ENCODE results near the gene DNAH3.
"Not testable (repeated sequence)": the region's sequence is repeated elsewhere in the genome, so short reads cannot be mapped to it uniquely, and the experiment has no call there.

Gene DNAH3

DNA sequence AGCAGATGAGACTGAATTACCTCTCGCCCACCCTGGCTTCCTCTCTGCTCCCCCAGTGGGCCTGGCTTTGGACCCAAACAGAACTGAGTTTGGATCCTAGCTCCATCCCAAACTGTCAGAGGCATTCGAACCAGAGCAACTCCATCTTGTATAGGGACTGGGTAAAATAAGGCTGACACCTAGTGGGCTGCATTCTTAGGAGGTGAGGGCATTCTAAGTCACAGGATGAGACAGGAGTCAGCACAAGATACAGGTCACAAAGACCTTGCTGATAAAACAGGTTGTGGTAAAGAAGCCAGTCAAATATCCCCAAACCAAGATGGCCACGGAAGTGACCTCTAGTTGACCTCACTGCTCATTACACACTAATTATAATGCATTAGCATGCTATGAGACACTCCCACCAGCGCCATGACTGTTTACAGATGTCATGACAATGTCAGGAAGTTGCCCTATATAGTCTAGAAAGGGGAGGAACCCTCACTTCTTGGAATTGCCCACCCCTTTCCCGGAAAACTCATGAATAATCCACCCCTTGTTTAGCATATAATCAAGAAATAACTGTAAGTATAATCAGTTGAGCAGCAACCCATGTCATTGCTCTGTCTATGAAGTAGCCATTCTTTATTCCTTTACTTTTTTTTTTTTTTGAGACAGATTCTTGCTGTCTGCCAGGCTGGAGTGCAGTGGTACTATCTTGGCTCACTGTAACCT, 205.6 kb downstream of the DNAH3 start:
- peak; percentile 32 to 64 (median 52) for DNase-seq (ENCODE audit: low read depth in 2 of 3, low spot score in 1 of 3)

DNA sequence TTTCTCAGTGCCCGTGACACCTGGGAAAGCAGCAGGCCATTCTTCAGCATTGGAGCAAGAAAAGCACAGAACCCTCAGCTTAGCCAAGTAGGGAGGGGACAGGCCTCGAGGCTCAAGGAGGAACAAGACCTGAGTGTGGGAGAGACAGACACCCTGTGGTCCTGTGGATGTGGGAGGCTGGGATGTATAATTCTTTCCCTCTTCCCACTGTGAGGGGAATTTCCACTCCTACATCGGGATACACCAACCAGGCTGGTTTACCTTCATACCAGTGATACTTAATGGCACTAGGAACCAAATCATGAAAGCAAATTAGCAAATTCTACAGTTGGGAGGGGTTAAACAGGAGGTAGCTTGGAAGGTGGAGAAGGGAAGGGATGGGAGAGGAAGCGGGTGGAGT, 208.4 kb downstream of the DNAH3 start:
- DNase-seq (ENCODE audit: low read depth in 2 of 3, low spot score in 1 of 3) = no peak

GRCh38 chr16:20941636-20941926, 209.1 kb downstream of the DNAH3 start:
- no peak for DNase-seq (ENCODE audit: low read depth in 2 of 3, low spot score in 1 of 3)

DNA sequence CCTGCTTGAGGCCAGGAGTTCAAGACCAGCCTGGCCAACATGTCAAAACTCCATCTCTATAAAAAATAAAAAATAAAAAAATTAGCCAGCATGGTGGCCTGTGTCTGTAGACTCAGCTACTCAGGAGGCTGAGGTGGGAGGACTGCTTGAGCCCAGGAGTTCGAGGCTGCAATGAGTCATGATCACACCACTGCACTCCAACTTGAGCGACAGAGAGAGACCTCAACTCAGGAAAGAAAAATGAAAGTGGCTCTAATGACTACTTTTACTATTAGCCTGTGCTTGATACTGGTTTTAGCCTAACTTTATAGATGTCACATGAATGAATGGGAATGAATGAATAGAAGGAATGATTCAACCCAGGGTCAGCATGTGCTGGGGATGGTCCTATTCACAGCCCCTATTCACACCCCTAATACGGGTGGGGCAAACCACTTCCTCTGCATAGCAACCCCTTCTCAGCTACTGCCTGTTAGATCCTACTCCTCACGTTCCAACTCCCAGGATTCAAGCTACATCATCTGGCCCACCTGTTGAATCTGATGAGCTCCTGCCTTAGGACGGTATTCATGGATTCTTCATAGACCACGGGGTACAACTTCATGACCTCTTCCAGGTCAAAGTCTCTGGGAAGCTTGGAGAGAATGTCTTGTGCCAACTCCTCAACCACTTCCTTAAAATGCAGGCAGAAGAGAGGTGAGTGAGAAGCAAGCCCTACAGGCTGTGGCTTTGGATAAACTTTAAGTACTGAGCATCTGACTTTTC, 209.6 kb downstream of the DNAH3 start:
- no peak for DNase-seq (ENCODE audit: low read depth in 2 of 3, low spot score in 1 of 3)

GRCh38 chr16:20939611-20940010, 211.0 kb downstream of the DNAH3 start:
- DNase-seq (ENCODE audit: low read depth in 2 of 3, low spot score in 1 of 3) = no peak

GRCh38 chr16:20938426-20938825, 212.2 kb downstream of the DNAH3 start:
- DNase-seq (ENCODE audit: low read depth in 2 of 3, low spot score in 1 of 3) = no peak

- no peak for DNase-seq (ENCODE audit: low read depth in 2 of 3, low spot score in 1 of 3)
These were observed 212.9 kb downstream of the DNAH3 start for GRCh38 chr16:20937736-20938135.

DNA sequence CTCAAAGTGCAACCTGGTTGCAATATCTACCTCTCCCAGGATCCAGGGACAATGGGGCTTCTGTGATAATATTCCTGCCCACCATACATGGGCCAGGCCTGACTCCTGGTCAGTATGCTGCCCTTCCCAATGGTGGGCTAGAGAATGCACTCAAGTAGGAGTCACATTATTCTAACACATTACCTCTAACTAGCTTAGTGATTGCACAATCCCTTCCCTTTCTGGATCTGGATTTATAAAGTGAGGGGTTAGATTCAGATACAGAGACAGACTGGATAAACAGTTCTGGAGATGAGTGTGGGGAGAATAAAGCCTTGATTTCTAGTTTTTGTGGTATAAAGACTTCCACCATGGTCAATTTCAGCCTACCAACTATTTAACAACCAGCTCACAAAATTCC, 217.1 kb downstream of the DNAH3 start:
- DNase-seq (ENCODE audit: low read depth in 2 of 3, low spot score in 1 of 3) = no peak

GRCh38 chr16:20931066-20931600, 219.5 kb downstream of the DNAH3 start:
- DNase-seq (ENCODE audit: low read depth in 2 of 3, low spot score in 1 of 3) = no peak

- no peak for DNase-seq (ENCODE audit: low read depth in 2 of 3, low spot score in 1 of 3)
These were observed 220.3 kb downstream of the DNAH3 start for GRCh38 chr16:20930365-20930690.

- DNase-seq (ENCODE audit: low read depth in 2 of 3, low spot score in 1 of 3) = not testable (repeated sequence)
These were observed 220.8 kb downstream of the DNAH3 start for GRCh38 chr16:20929676-20930364.

- DNase-seq (ENCODE audit: low read depth in 2 of 3, low spot score in 1 of 3) = no peak
These were observed 221.8 kb downstream of the DNAH3 start for GRCh38 chr16:20928774-20929411.

DNA sequence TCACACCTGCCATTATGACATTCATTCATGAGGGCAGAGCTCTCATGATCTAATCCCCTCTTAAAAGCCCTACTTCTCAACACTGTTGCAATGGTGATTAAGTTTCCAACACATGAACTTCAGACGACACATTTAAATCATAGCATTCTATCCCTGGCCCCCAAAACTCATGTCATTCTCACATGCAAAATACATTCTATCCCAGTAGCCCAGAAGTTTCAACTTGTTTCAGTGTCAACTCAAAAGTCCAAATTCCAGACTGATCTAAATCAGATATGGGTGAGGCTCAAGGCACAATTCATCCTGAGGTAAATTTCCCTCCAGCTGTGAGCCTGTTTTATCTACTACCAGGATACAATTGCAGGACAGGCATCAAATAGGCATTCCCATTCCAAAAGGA, 224.9 kb downstream of the DNAH3 start:
- no peak for DNase-seq (ENCODE audit: low read depth in 2 of 3, low spot score in 1 of 3)

- no peak for DNase-seq (ENCODE audit: low read depth in 2 of 3, low spot score in 1 of 3)
These were observed 226.8 kb downstream of the DNAH3 start for GRCh38 chr16:20923876-20924275.

- DNase-seq (ENCODE audit: low read depth in 2 of 3, low spot score in 1 of 3) = no peak
These were observed 229.8 kb downstream of the DNAH3 start for GRCh38 chr16:20920799-20921198.

DNA sequence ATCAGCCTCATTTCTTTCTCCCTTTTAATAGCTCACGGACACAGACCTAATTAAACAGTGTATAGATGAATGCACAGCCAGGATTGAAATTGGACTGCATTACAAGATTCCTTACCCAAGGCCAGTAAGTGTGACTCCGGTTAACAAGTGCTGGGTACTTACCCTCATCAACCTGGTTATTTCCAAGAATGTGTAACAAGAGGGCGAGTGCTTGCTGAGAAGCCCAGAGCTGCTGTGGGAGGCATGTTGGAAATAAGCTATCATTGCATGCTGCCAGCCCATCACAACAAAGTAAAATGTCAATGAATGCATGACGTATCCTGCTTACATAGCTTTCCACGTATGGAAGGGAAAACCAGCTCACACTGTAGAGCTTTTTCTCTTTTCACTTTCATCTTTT, 230.6 kb downstream of the DNAH3 start:
- no peak for DNase-seq (ENCODE audit: low read depth in 2 of 3, low spot score in 1 of 3)

- no peak for DNase-seq (ENCODE audit: low read depth in 2 of 3, low spot score in 1 of 3)
These were observed 232.0 kb downstream of the DNAH3 start for GRCh38 chr16:20918486-20919239.

GRCh38 chr16:20916942-20917341, 233.7 kb downstream of the DNAH3 start:
- no peak for DNase-seq (ENCODE audit: low read depth in 2 of 3, low spot score in 1 of 3)

DNA sequence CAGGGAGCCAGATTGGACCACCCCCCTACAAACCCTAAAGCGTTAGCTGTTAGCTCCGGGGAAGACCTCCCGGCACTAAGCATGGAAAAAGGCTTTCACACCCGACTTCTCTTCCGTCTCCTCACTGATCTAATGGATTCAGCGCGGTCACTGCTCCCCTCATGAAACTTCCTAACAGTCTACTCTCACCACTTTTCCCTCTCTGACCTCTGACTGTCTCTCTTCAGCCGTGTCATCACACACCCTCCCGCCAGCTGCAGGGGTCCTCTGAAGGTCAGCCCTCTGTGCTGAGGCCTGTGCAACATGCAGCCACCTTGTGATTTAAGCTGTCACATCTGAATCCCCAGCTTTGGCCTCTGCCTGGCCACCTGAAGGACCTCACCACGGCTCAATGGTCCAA, 234.4 kb downstream of the DNAH3 start:
- no peak for DNase-seq (ENCODE audit: low read depth in 2 of 3, low spot score in 1 of 3)

- DNase-seq (ENCODE audit: low read depth in 2 of 3, low spot score in 1 of 3) = no peak
These were observed 239.3 kb downstream of the DNAH3 start for GRCh38 chr16:20911361-20911760.

GRCh38 chr16:20910781-20911321, 239.8 kb downstream of the DNAH3 start:
- DNase-seq (ENCODE audit: low read depth in 2 of 3, low spot score in 1 of 3) = no peak
